ENCODE data around the gene IQCE.
"Not testable (repeated sequence)": the region's sequence is repeated elsewhere in the genome, so short reads cannot be mapped to it uniquely, and the experiment has no call there.

- TF ChIP-seq POLR2A (IDR thresholded peaks at IDR 0.05; ENCODE audit: low read length); GATA1 (IDR thresholded peaks at IDR 0.05; ENCODE audit: low read depth, low read length): not testable (repeated sequence)
Observed at GRCh38 chr7:2589941-2590340, 31.2 kb downstream of the IQCE start.

All from erythroblast (primary cell).